ENCODE data around the gene KANK2. TPM values are rescaled to one million over a fixed set of nuclear protein-coding genes. Genes with fewer than 3 reads are reported as not detected.

Gene KANK2
- total and polyA plus RNA-seq, 2 experiments from 2014 or later: 15.9 to 65.4 TPM

DNA sequence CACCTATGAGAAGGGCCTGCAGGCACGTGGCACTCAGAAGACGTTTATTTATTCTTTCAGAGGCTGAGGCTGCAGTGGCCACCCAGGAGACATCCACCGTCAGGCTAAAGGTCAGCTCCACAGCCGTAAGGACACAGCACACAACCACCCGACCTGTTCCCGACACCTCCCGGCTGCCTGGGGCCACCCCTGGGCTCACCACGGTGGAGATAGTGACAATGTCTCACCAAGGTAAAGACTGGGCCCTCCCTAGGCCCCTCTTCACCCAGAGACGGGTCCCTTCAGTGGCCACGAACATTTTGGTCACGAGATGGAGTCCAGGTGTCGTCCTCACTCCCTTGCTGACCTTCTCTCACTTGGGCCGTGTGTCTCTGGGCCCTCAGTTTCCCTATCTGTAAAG is 74.2 kb downstream of the KANK2 start:
- peaks cover 95% of the 10 kb centered on the region for H3K36me3 Mint-ChIP-seq (ENCODE audit: low read depth)

More for the DNA sequence above, 74.2 kb downstream of the KANK2 start:
- Histone ChIP-seq H3K36me3 (ENCODE audit: insufficient read depth) (peaks cover 95% of the 10 kb centered on the region), H3K79me2 (replicated peaks; ENCODE audit: insufficient read depth) (peaks cover 16% of the 10 kb centered on the region; the same call in 1 of the 2 replicates), H3K9me2 (ENCODE audit: insufficient read depth) (no peaks in the 10 kb centered on the region), H3F3A (replicated peaks; ENCODE audit: low read depth) (peaks cover 76% of the 10 kb centered on the region), H4K20me1 (replicated peaks; ENCODE audit: insufficient read depth) (peaks cover 41% of the 10 kb centered on the region), H2AFZ (no peak overlapping the region), H3K4me2 (no peak overlapping the region), H3K27me3 (ENCODE audit: insufficient read depth) (no peaks in the 10 kb centered on the region), H3K4me1 (ENCODE audit: insufficient read depth) (no peaks in the 10 kb centered on the region), H3K27ac (ENCODE audit: low read depth) (0 out of 2 replicates have a peak overlapping the region, but pooled peaks have one; percentile 19), H3K4me3 (no peak overlapping the region)
- Mint-ChIP-seq H3K27ac (no peak overlapping the region), H3K4me3 (no peak overlapping the region), H3K4me1 (no peaks in the 10 kb centered on the region), H3K9me3 (no peaks in the 10 kb centered on the region; the same call in 2 of the 3 replicates), H3K27me3 (ENCODE audit: insufficient read depth, low read depth, poor library complexity) (peaks cover 5% of the 10 kb centered on the region)
- DNase-seq (ENCODE audit: low spot score) (no peak), ATAC-seq (no peak)
- TF ChIP-seq ZNF114 (CRISPR knock-in tag; IDR thresholded peaks at IDR 0.05) (no peak), EZH2phosphoT487 (IDR thresholded peaks at IDR 0.05; ENCODE audit: unreplicated experiment) (no peak), EZH2 (IDR thresholded peaks at IDR 0.05; ENCODE audit: low read depth, unreplicated experiment) (no peak), POLR2AphosphoS5 (IDR thresholded peaks at IDR 0.05; ENCODE audit: low read depth) (no peak), CREB1 (CRISPR knock-in tag; IDR thresholded peaks at IDR 0.05; ENCODE audit: low read depth) (no peak), NANOG (IDR thresholded peaks at IDR 0.05; ENCODE audit: borderline replicate concordance) (no peak), STAT1 (IDR thresholded peaks at IDR 0.05; ENCODE audit: unreplicated experiment) (no peak), JUNB (IDR thresholded peaks at IDR 0.05; ENCODE audit: unreplicated experiment) (no peak), ZNF331 (CRISPR knock-in tag; IDR thresholded peaks at IDR 0.05; ENCODE audit: low read depth) (no peak)
- TF ChIP-seq, protein P1, sequence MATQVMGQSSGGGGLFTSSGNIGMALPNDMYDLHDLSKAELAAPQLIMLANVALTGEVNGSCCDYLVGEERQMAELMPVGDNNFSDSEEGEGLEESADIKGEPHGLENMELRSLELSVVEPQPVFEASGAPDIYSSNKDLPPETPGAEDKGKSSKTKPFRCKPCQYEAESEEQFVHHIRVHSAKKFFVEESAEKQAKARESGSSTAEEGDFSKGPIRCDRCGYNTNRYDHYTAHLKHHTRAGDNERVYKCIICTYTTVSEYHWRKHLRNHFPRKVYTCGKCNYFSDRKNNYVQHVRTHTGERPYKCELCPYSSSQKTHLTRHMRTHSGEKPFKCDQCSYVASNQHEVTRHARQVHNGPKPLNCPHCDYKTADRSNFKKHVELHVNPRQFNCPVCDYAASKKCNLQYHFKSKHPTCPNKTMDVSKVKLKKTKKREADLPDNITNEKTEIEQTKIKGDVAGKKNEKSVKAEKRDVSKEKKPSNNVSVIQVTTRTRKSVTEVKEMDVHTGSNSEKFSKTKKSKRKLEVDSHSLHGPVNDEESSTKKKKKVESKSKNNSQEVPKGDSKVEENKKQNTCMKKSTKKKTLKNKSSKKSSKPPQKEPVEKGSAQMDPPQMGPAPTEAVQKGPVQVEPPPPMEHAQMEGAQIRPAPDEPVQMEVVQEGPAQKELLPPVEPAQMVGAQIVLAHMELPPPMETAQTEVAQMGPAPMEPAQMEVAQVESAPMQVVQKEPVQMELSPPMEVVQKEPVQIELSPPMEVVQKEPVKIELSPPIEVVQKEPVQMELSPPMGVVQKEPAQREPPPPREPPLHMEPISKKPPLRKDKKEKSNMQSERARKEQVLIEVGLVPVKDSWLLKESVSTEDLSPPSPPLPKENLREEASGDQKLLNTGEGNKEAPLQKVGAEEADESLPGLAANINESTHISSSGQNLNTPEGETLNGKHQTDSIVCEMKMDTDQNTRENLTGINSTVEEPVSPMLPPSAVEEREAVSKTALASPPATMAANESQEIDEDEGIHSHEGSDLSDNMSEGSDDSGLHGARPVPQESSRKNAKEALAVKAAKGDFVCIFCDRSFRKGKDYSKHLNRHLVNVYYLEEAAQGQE (IDR thresholded peaks at IDR 0.05; ENCODE audit: unreplicated experiment): no peak
- TF ChIP-seq, protein P2, sequence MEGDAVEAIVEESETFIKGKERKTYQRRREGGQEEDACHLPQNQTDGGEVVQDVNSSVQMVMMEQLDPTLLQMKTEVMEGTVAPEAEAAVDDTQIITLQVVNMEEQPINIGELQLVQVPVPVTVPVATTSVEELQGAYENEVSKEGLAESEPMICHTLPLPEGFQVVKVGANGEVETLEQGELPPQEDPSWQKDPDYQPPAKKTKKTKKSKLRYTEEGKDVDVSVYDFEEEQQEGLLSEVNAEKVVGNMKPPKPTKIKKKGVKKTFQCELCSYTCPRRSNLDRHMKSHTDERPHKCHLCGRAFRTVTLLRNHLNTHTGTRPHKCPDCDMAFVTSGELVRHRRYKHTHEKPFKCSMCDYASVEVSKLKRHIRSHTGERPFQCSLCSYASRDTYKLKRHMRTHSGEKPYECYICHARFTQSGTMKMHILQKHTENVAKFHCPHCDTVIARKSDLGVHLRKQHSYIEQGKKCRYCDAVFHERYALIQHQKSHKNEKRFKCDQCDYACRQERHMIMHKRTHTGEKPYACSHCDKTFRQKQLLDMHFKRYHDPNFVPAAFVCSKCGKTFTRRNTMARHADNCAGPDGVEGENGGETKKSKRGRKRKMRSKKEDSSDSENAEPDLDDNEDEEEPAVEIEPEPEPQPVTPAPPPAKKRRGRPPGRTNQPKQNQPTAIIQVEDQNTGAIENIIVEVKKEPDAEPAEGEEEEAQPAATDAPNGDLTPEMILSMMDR (conservative IDR thresholded peaks at IDR 0.05; ENCODE audit: low read depth in 2 of 2): no peak
- TF ChIP-seq, protein P3, sequence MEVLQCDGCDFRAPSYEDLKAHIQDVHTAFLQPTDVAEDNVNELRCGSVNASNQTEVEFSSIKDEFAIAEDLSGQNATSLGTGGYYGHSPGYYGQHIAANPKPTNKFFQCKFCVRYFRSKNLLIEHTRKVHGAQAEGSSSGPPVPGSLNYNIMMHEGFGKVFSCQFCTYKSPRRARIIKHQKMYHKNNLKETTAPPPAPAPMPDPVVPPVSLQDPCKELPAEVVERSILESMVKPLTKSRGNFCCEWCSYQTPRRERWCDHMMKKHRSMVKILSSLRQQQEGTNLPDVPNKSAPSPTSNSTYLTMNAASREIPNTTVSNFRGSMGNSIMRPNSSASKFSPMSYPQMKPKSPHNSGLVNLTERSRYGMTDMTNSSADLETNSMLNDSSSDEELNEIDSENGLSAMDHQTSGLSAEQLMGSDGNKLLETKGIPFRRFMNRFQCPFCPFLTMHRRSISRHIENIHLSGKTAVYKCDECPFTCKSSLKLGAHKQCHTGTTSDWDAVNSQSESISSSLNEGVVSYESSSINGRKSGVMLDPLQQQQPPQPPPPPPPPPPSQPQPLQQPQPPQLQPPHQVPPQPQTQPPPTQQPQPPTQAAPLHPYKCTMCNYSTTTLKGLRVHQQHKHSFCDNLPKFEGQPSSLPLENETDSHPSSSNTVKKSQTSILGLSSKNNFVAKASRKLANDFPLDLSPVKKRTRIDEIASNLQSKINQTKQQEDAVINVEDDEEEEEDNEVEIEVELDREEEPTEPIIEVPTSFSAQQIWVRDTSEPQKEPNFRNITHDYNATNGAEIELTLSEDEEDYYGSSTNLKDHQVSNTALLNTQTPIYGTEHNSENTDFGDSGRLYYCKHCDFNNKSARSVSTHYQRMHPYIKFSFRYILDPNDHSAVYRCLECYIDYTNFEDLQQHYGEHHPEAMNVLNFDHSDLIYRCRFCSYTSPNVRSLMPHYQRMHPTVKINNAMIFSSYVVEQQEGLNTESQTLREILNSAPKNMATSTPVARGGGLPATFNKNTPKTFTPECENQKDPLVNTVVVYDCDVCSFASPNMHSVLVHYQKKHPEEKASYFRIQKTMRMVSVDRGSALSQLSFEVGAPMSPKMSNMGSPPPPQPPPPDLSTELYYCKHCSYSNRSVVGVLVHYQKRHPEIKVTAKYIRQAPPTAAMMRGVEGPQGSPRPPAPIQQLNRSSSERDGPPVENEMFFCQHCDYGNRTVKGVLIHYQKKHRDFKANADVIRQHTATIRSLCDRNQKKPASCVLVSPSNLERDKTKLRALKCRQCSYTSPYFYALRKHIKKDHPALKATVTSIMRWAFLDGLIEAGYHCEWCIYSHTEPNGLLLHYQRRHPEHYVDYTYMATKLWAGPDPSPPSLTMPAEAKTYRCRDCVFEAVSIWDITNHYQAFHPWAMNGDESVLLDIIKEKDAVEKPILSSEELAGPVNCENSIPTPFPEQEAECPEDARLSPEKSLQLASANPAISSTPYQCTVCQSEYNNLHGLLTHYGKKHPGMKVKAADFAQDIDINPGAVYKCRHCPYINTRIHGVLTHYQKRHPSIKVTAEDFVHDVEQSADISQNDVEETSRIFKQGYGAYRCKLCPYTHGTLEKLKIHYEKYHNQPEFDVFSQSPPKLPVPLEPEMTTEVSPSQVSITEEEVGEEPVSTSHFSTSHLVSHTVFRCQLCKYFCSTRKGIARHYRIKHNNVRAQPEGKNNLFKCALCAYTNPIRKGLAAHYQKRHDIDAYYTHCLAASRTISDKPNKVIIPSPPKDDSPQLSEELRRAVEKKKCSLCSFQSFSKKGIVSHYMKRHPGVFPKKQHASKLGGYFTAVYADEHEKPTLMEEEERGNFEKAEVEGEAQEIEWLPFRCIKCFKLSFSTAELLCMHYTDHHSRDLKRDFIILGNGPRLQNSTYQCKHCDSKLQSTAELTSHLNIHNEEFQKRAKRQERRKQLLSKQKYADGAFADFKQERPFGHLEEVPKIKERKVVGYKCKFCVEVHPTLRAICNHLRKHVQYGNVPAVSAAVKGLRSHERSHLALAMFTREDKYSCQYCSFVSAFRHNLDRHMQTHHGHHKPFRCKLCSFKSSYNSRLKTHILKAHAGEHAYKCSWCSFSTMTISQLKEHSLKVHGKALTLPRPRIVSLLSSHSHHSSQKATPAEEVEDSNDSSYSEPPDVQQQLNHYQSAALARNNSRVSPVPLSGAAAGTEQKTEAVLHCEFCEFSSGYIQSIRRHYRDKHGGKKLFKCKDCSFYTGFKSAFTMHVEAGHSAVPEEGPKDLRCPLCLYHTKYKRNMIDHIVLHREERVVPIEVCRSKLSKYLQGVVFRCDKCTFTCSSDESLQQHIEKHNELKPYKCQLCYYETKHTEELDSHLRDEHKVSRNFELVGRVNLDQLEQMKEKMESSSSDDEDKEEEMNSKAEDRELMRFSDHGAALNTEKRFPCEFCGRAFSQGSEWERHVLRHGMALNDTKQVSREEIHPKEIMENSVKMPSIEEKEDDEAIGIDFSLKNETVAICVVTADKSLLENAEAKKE (CRISPR knock-in tag; IDR thresholded peaks at IDR 0.05): no peak
- TF ChIP-seq, protein P4, sequence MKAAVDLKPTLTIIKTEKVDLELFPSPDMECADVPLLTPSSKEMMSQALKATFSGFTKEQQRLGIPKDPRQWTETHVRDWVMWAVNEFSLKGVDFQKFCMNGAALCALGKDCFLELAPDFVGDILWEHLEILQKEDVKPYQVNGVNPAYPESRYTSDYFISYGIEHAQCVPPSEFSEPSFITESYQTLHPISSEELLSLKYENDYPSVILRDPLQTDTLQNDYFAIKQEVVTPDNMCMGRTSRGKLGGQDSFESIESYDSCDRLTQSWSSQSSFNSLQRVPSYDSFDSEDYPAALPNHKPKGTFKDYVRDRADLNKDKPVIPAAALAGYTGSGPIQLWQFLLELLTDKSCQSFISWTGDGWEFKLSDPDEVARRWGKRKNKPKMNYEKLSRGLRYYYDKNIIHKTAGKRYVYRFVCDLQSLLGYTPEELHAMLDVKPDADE (IDR thresholded peaks at IDR 0.05): no peak

Measured in GM23338 (cell line).